GM12878 (cell line): ENCODE data around the gene PCCA. TPM values are rescaled to one million over a fixed set of nuclear protein-coding genes. Genes with fewer than 3 reads are reported as not detected.

Source experiments
- ATAC-seq: fragments of 200-7000 bp; cut with Tn5 transposase; 3 replicates; pipeline ENCODE4 v1.9.1; 2020; ENCODE audit warnings: mild to moderate bottlenecking, moderate library complexity
- BruUV-seq: library from RNA; stranded (reverse); fragments of 400-500 nt; replicated peaks from 2 replicates; lab custom pipeline; 2021; lab: Mats Ljungman, UMichigan
- CTCF ChIA-PET: fragments of 300-600 bp; sonication (Branson Sonifier 250); formaldehyde crosslinking; extraction: SDS; loops from one replicate; lab custom pipeline; 2021; ENCODE audit warnings: inconsistent platforms; lab: Yijun Ruan, JAX
- POLR2A ChIA-PET: fragments of 350-600 bp; formaldehyde crosslinking; extraction: SDS; loops from one replicate; lab custom pipeline; 2021; ENCODE audit warnings: inconsistent platforms; lab: Charles Lee
- RAD21 ChIA-PET: fragments of 300-600 bp; sonication (Branson Sonifier 250); formaldehyde crosslinking; loops from one replicate; lab custom pipeline; 2023; ENCODE audit warnings: antibody characterized with exemption; ENCODE audit not compliant: unreplicated experiment; lab: Charles Lee
- SMC1A ChIA-PET: fragments of 300-600 bp; sonication (Branson Sonifier 250); formaldehyde crosslinking; loops from one replicate; lab custom pipeline; 2023; ENCODE audit not compliant: unreplicated experiment, uncharacterized antibody; lab: Charles Lee
- DNase-seq: peaks from one replicate; pipeline ENCODE4 v3.0.0-alpha.2; 2011; ENCODE audit warnings: low read depth, low spot score
- FAIRE-seq: peaks from 3 replicates; lab custom pipeline; 2011; peaks lifted over from hg19 to GRCh38; lab: Jason Lieb, UNC
- H2AFZ ChIP-seq: 2 replicates; pipeline ENCODE4 v1.6.0; 2011; ENCODE audit warnings: low read depth, low read length, control low read depth; ENCODE audit not compliant: control insufficient read depth
- H3K27ac ChIP-seq: 2 replicates; pipeline ENCODE4 v1.5.1; 2011; ENCODE audit warnings: control low read depth; ENCODE audit not compliant: control insufficient read depth, insufficient read depth
- H3K27me3 ChIP-seq, 2 experiments: replicated peaks in 1 of 2; 2 replicates each; pipeline versions ENCODE4 v1.6.0 to v1.6.1; 2011; ENCODE audit warnings: low read length in 1 of 2; ENCODE audit not compliant: control insufficient read depth in 2 of 2, insufficient read depth in 2 of 2
- H3K36me3 ChIP-seq, 2 experiments: 2 replicates each; pipeline ENCODE4 v1.5.1; 2011; ENCODE audit warnings: low read length in 1 of 2; ENCODE audit not compliant: control insufficient read depth in 2 of 2, insufficient read depth in 2 of 2
- H3K4me1 ChIP-seq: 2 replicates; pipeline ENCODE4 v1.6.1; 2011; ENCODE audit warnings: mild to moderate bottlenecking, low read length, moderate library complexity, mixed read lengths; ENCODE audit not compliant: control insufficient read depth, insufficient read depth
- H3K4me2 ChIP-seq: 2 replicates; pipeline ENCODE4 v1.6.0; 2011; ENCODE audit warnings: control low read depth; ENCODE audit not compliant: control insufficient read depth, insufficient read depth
- H3K4me3 ChIP-seq: fragments of 200-600 bp; sonication (generic); 2 replicates; pipeline ENCODE4 v1.5.1; 2016
- H3K79me2 ChIP-seq: 2 replicates; pipeline ENCODE4 v1.6.0; 2011; ENCODE audit warnings: low read length; ENCODE audit not compliant: control insufficient read depth, insufficient read depth
- H3K9ac ChIP-seq: 2 replicates; pipeline ENCODE4 v1.8.0; 2011; ENCODE audit warnings: low read length, control low read depth, mixed read lengths; ENCODE audit not compliant: control insufficient read depth, insufficient read depth
- H3K9me3 ChIP-seq: replicated peaks from 3 replicates; pipeline ENCODE4 v1.5.1; 2011; ENCODE audit warnings: mild to moderate bottlenecking, low read length; ENCODE audit not compliant: control insufficient read depth, insufficient read depth
- H4K20me1 ChIP-seq: 2 replicates; pipeline ENCODE4 v1.6.0; 2011; ENCODE audit not compliant: control insufficient read depth, insufficient read depth
- CHD1 ChIP-seq: IDR thresholded peaks from 2 replicates; pipeline ENCODE4 v1.6.1; 2012; ENCODE audit warnings: low read depth, low read length, improper control_type of control experiment
- CREB1 ChIP-seq: IDR thresholded peaks from 2 replicates; pipeline ENCODE4 v1.6.1; 2012; ENCODE audit warnings: low read depth, mild to moderate bottlenecking, inconsistent platforms
- DPF2 ChIP-seq: fragments of 450-650 bp; IDR thresholded peaks from 2 replicates; pipeline ENCODE4 v1.6.1; 2017; ENCODE audit warnings: mild to moderate bottlenecking
- GABPA ChIP-seq: IDR thresholded peaks from 2 replicates; pipeline ENCODE4 v1.6.1; 2014; ENCODE audit warnings: antibody characterized with exemption, low read depth, mild to moderate bottlenecking, inconsistent platforms
- HDGF ChIP-seq: fragments of 450-650 bp; IDR thresholded peaks from 2 replicates; pipeline ENCODE4 v1.6.1; 2016; ENCODE audit warnings: antibody characterized with exemption
- KAT2A ChIP-seq: conservative IDR thresholded peaks from 2 replicates; pipeline ENCODE4 v1.6.1; 2011; ENCODE audit warnings: low read depth, low read length; ENCODE audit not compliant: control insufficient read depth
- MTA2 ChIP-seq: fragments of 450-650 bp; IDR thresholded peaks from 2 replicates; pipeline ENCODE4 v1.6.1; 2016; ENCODE audit warnings: low read depth, mild to moderate bottlenecking, moderate library complexity
- NFXL1 ChIP-seq: fragments of 450-650 bp; IDR thresholded peaks from 2 replicates; pipeline ENCODE4 v1.6.1; 2017; ENCODE audit warnings: antibody characterized with exemption, mild to moderate bottlenecking, borderline replicate concordance
- RB1 ChIP-seq: fragments of 450-650 bp; formaldehyde crosslinking; IDR thresholded peaks from 2 replicates; pipeline ENCODE4 v1.6.1; 2017; ENCODE audit warnings: mild to moderate bottlenecking, borderline replicate concordance
- RFX5 ChIP-seq: IDR thresholded peaks from 2 replicates; pipeline ENCODE4 v1.6.1; 2011; ENCODE audit warnings: low read depth, low read length, improper control_type of control experiment
- SP1 ChIP-seq: IDR thresholded peaks from one replicate; pipeline ENCODE4 v1.6.1; 2011; ENCODE audit warnings: low read depth, low read length
- SPI1 ChIP-seq: IDR thresholded peaks from 2 replicates; pipeline ENCODE4 v1.6.1; 2011; ENCODE audit warnings: low read depth, mild to moderate bottlenecking, low read length, moderate library complexity, borderline replicate concordance; ENCODE audit not compliant: insufficient read depth
- STAT1 ChIP-seq: fragments of 450-650 bp; conservative IDR thresholded peaks from 2 replicates; pipeline ENCODE4 v1.6.1; 2014; ENCODE audit warnings: antibody characterized with exemption, mild to moderate bottlenecking
- STAT3 ChIP-seq: IDR thresholded peaks from 2 replicates; pipeline ENCODE4 v1.6.1; 2011; ENCODE audit warnings: low read depth, low read length, improper control_type of control experiment
- WGBS: methylation state at CpG from one replicate; pipeline ENCODE4 v1.1.6; 2016; ENCODE audit warnings: low lambda C conversion rate; ENCODE audit not compliant: insufficient replicate concordance, insufficient coverage; ENCODE audit errors: missing lambda C conversion rate; 5-methylcytosine and 5-hydroxymethylcytosine counted together
- in situ Hi-C: fragments of 300-500 bp; cut with MboI; formaldehyde crosslinking; loops from 9 replicates; pipeline ENCODE4 v1.14.3; 2018; ENCODE audit warnings: mixed read lengths
- intact Hi-C: fragments of 100-400 bp; cut with micrococcal nuclease; formaldehyde crosslinking; loops from one replicate; pipeline ENCODE4 v1.14.2; 2022; ENCODE audit not compliant: unreplicated experiment
- polyA plus RNA-seq, 11 experiments: library from polyadenylated mRNA; depleted of rRNA in 4 of 11; unstranded in 6 of 11; stranded (reverse) in 5 of 11; fragments of >200 nt; fragmentation: Nextera tagmentation in 4 of 11; fragmentation: Illumina TruSeq in 1 of 11; extraction: Ambion mirVana in 4 of 11; extraction: Trizol in 1 of 11; gene quantifications; 1 replicate in 1 of 11; 2 replicates in 10 of 11; pipeline versions ENCODE4 v1.2.1 to v1.2.3, GENCODE V29; 2011 to 2016; ENCODE audit warnings: inconsistent platforms in 2 of 11, missing spikeins in 2 of 11, low read depth in 1 of 11
- total RNA-seq, 4 experiments: library from RNA; depleted of rRNA in 3 of 4; stranded (reverse); fragments of >200 nt in 3 of 4; fragmentation: Illumina TruSeq in 1 of 4; extraction: Trizol in 1 of 4; gene quantifications; 2 replicates each; pipeline versions ENCODE4 v1.2.1 to v1.2.3, GENCODE V29; 2013 to 2021
- TF ChIP-seq, protein P1 (sequence below): IDR thresholded peaks from 2 replicates; pipeline ENCODE4 v1.6.1; 2011; ENCODE audit warnings: low read depth, mild to moderate bottlenecking, low read length, moderate library complexity, borderline replicate concordance; ENCODE audit errors: extremely low read depth

Gene PCCA
- total and polyA plus RNA-seq, 10 of the 15 experiments (the other 5 are each of a cell fraction or from before 2014, with no cell fraction given) = 5.9 to 18.2 (median 12.4) TPM

- SMC1A ChIA-PET = no interaction called here
- in situ Hi-C loops = no loop called here
- no peaks in the 10 kb centered on the region for H4K20me1 ChIP-seq
- CTCF ChIA-PET = no interaction called here
- ATAC-seq = no peak
- no peak overlapping the region for H3K4me3 ChIP-seq
- H3K79me2 ChIP-seq = no peaks in the 10 kb centered on the region
- H3K27me3 ChIP-seq = no peaks in the 10 kb centered on the region
- no peaks in the 10 kb centered on the region for H3K4me1 ChIP-seq
- TF ChIP-seq SPI1 (no peak), RFX5 (no peak), NFXL1 (no peak), KAT2A (no peak)
- H2AFZ ChIP-seq = no peak overlapping the region
- RAD21 ChIA-PET = no interaction called here
- no TSS peak for BruUV-seq
- H3K9me3 ChIP-seq = no peaks in the 10 kb centered on the region
- 85% methylated on average over 9 of the region's 9 CpGs for WGBS
- DNase-seq = no peak
- no peaks in the 10 kb centered on the region for H3K36me3 ChIP-seq
- no peak overlapping the region for H3K27ac ChIP-seq
- no peak for FAIRE-seq
- intact Hi-C loops = no loop called here
- H3K9ac ChIP-seq = no peak overlapping the region
- POLR2A ChIA-PET = no interaction called here
- H3K4me2 ChIP-seq = no peak overlapping the region
Measured at GRCh38 chr13:100480676-100481075, 391.8 kb downstream of the PCCA start.

- BruUV-seq = no TSS peak
- FAIRE-seq = no peak
Measured at GRCh38 chr13:100483139-100483538, 394.2 kb downstream of the PCCA start.

More at GRCh38 chr13:100483139-100483538, 394.2 kb downstream of the PCCA start:
- no peaks in the 10 kb centered on the region for H3K4me1 ChIP-seq
- TF ChIP-seq SP1 (no peak), STAT1 (no peak), GABPA (no peak), CREB1 (no peak), KAT2A (no peak), DPF2 (no peak), MTA2 (no peak), HDGF (no peak), CHD1 (no peak), STAT3 (no peak), RB1 (no peak)
- TF ChIP-seq, protein P1, sequence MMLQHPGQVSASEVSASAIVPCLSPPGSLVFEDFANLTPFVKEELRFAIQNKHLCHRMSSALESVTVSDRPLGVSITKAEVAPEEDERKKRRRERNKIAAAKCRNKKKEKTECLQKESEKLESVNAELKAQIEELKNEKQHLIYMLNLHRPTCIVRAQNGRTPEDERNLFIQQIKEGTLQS = no peak
- no peaks in the 10 kb centered on the region for H3K36me3 ChIP-seq
- POLR2A ChIA-PET = no interaction called here
- no peaks in the 10 kb centered on the region for H3K79me2 ChIP-seq
- DNase-seq (no peak), ATAC-seq (no peak)
- RAD21 ChIA-PET = no interaction called here
- 89% methylated on average over 6 of the region's 6 CpGs for WGBS
- no peak overlapping the region for H3K4me2 ChIP-seq
- CTCF ChIA-PET = no interaction called here
- no peak overlapping the region for H2AFZ ChIP-seq
- in situ Hi-C loops (no loop called here), intact Hi-C loops (no loop called here)
- SMC1A ChIA-PET = no interaction called here
- no peak overlapping the region for H3K9ac ChIP-seq
- H3K27me3 ChIP-seq = no peaks in the 10 kb centered on the region
- no peak overlapping the region for H3K4me3 ChIP-seq
- H3K27ac ChIP-seq = no peak overlapping the region
- no peaks in the 10 kb centered on the region for H3K9me3 ChIP-seq
- H4K20me1 ChIP-seq = no peaks in the 10 kb centered on the region
